Stimulated activated CD4-positive, alpha-beta T cell treated with anti-CD3 and anti-CD28 coated beads, Interleukin-4, amount 100 ng/mL, for 1 hour (primary cell): Measurements from ENCODE around the gene GYG2.

ENCODE experiments used
- DNase-seq: peaks from one replicate; pipeline ENCODE4 v3.0.0-alpha.2; 2020

The GYG2 gene

GRCh38 chrX:2819345-2820135 lies 9.2 kb upstream of the GYG2 start:
- DNase-seq: no peak

- DNase-seq: no peak
Observed at GRCh38 chrX:2820136-2820771, 8.5 kb upstream of the GYG2 start.

- DNase-seq: no peak
Observed at GRCh38 chrX:2823795-2824386, 4.8 kb upstream of the GYG2 start.

- no peak for DNase-seq
Observed at GRCh38 chrX:2824886-2825285, 3.8 kb upstream of the GYG2 start.

- no peak for DNase-seq
Observed at GRCh38 chrX:2828959-2829411, 255 bp downstream of the GYG2 start.

GRCh38 chrX:2829469-2830246 lies 928 bp downstream of the GYG2 start:
- DNase-seq: no peak

- DNase-seq: no peak
Observed at GRCh38 chrX:2831471-2832228, 2.9 kb downstream of the GYG2 start.

- no peak for DNase-seq
Observed at GRCh38 chrX:2837961-2838360, 9.2 kb downstream of the GYG2 start.

- DNase-seq: no peak
Observed at GRCh38 chrX:2840961-2841360, 12.2 kb downstream of the GYG2 start.

- no peak for DNase-seq
Observed at GRCh38 chrX:2841537-2841936, 12.8 kb downstream of the GYG2 start.

- DNase-seq: no peak
Observed at GRCh38 chrX:2846992-2847391, 18.3 kb downstream of the GYG2 start.

GRCh38 chrX:2848871-2849301 lies 20.2 kb downstream of the GYG2 start:
- DNase-seq: no peak

- no peak for DNase-seq
Observed at GRCh38 chrX:2854918-2855317, 26.2 kb downstream of the GYG2 start.

- DNase-seq: no peak
Observed at GRCh38 chrX:2855761-2856160, 27.0 kb downstream of the GYG2 start.

- DNase-seq: no peak
Observed at GRCh38 chrX:2857566-2857965, 28.8 kb downstream of the GYG2 start.

- DNase-seq: no peak
Observed at GRCh38 chrX:2859197-2859797, 30.6 kb downstream of the GYG2 start.

- no peak for DNase-seq
Observed at GRCh38 chrX:2862404-2862803, 33.7 kb downstream of the GYG2 start.

GRCh38 chrX:2863646-2864045 lies 34.9 kb downstream of the GYG2 start:
- DNase-seq: no peak

GRCh38 chrX:2867206-2867605 lies 38.5 kb downstream of the GYG2 start:
- no peak for DNase-seq

- DNase-seq: no peak
Observed at GRCh38 chrX:2870650-2871049, 41.9 kb downstream of the GYG2 start.

- DNase-seq: no peak
Observed at GRCh38 chrX:2871831-2872230, 43.1 kb downstream of the GYG2 start.

- no peak for DNase-seq
Observed at GRCh38 chrX:2872671-2873277, 44.0 kb downstream of the GYG2 start.
